HepG2 (cell line): Measurements from ENCODE around the gene RAD17. TPM values are rescaled to one million over a fixed set of nuclear protein-coding genes. Genes with fewer than 3 reads are reported as not detected.

Experiments used
- CC2D1A ChIP-seq: sonication (generic); formaldehyde crosslinking; IDR thresholded peaks from 2 replicates; pipeline ENCODE4 v1.8.1; 2023; ENCODE audit warnings: mild to moderate bottlenecking, missing genetic modification reagents
- CTCF ChIP-seq: sonication (generic); formaldehyde crosslinking; IDR thresholded peaks from 2 replicates; pipeline ENCODE4 v1.5.0; 2020; ENCODE audit warnings: mild to moderate bottlenecking, missing genetic modification reagents, moderate library complexity
- DMAP1 ChIP-seq: IDR thresholded peaks from 2 replicates; pipeline ENCODE4 v1.6.1; 2016
- HMGXB4 ChIP-seq, 2 experiments: sonication (generic) in 1 of 2; formaldehyde crosslinking in 1 of 2; IDR thresholded peaks; 2 replicates each; pipeline versions ENCODE4 v1.4.0 to v1.6.1; 2018 to 2020; ENCODE audit warnings: missing genetic modification reagents in 2 of 2, borderline replicate concordance in 1 of 2, low read depth in 1 of 2, mild to moderate bottlenecking in 1 of 2, missing biosample characterization in 1 of 2
- HNRNPK ChIP-seq: fragments of 200-400 bp; formaldehyde crosslinking; IDR thresholded peaks from 2 replicates; pipeline ENCODE4 v1.6.1; 2018; ENCODE audit warnings: low read length, low read depth, moderate library complexity, mild to moderate bottlenecking; ENCODE audit not compliant: poor library complexity, severe bottlenecking
- MYC ChIP-seq: sonication (generic); formaldehyde crosslinking; IDR thresholded peaks from 2 replicates; pipeline ENCODE4 v1.9.0; 2021; ENCODE audit warnings: missing genetic modification reagents, borderline replicate concordance
- NBN ChIP-seq: fragments of 450-650 bp; conservative IDR thresholded peaks from 2 replicates; pipeline ENCODE4 v1.6.1; 2017
- PAWR ChIP-seq: sonication (generic); formaldehyde crosslinking; IDR thresholded peaks from 2 replicates; pipeline ENCODE4 v1.4.0; 2020; ENCODE audit warnings: missing genetic modification reagents, mild to moderate bottlenecking, borderline replicate concordance
- PCBP1 ChIP-seq: fragments of 200-400 bp; formaldehyde crosslinking; IDR thresholded peaks from 2 replicates; pipeline ENCODE4 v1.6.1; 2017; ENCODE audit warnings: mild to moderate bottlenecking, low read depth, low read length, borderline replicate concordance
- POGK ChIP-seq: sonication (generic); formaldehyde crosslinking; conservative IDR thresholded peaks from 2 replicates; pipeline ENCODE4 v1.8.0; 2022; ENCODE audit warnings: mild to moderate bottlenecking, moderate library complexity, missing genetic modification reagents
- PREB ChIP-seq: sonication (generic); formaldehyde crosslinking; IDR thresholded peaks from 2 replicates; pipeline ENCODE4 v1.4.0; 2020; ENCODE audit warnings: missing genetic modification reagents
- ZBED4 ChIP-seq: sonication (generic); formaldehyde crosslinking; IDR thresholded peaks from 2 replicates; pipeline ENCODE4 v1.4.0; 2020; ENCODE audit warnings: missing genetic modification reagents, borderline replicate concordance
- ZBTB33 ChIP-seq: sonication (generic); formaldehyde crosslinking; IDR thresholded peaks from 2 replicates; pipeline ENCODE4 v1.4.0; 2020; ENCODE audit warnings: missing genetic modification reagents
- ZFY ChIP-seq: sonication (generic); formaldehyde crosslinking; IDR thresholded peaks from 2 replicates; pipeline ENCODE4 v1.4.0; 2020; ENCODE audit warnings: missing genetic modification reagents
- ZNF672 ChIP-seq: sonication (generic); formaldehyde crosslinking; IDR thresholded peaks from 2 replicates; pipeline ENCODE4 v1.8.1; 2022; ENCODE audit warnings: missing genetic modification reagents
- polyA plus RNA-seq, 8 experiments: library from polyadenylated mRNA; depleted of rRNA in 3 of 8; stranded (reverse) in 7 of 8; unstranded in 1 of 8; fragments of >200 nt; fragmentation: Illumina TruSeq in 4 of 8; extraction: Trizol in 4 of 8; gene quantifications; 2 replicates each; pipeline versions ENCODE4 v1.2.1 to v1.2.3, GENCODE V29; 2011 to 2016; ENCODE audit warnings: low read depth in 4 of 8, missing spikeins in 1 of 8, mixed read lengths in 1 of 8; ENCODE audit not compliant: insufficient read depth in 1 of 8
- total RNA-seq, 5 experiments: library from RNA; depleted of rRNA; stranded (reverse); fragments of >200 nt; fragmentation: Illumina TruSeq; extraction: Trizol; gene quantifications; 2 replicates each; pipeline ENCODE4 v1.2.3, GENCODE V29; 2016; ENCODE audit warnings: low read depth in 1 of 5

Gene RAD17
- total and polyA plus RNA-seq, 2 of the 13 experiments (the other 11 are each of a cell fraction or from before 2014, with no cell fraction given), result 24.0 to 25.9 TPM

- TF ChIP-seq ZBED4 (peak; percentile 98), PAWR (CRISPR knock-in tag) (no peak), ZBTB33 (no peak), CTCF (peak; percentile 90), PCBP1 (no peak), ZNF672 (CRISPR knock-in tag) (0 out of 2 replicates have a peak, but pooled peaks have one; percentile 41), HMGXB4 (CRISPR knock-in tag; IDR thresholded peaks at IDR 0.05; ENCODE audit: borderline replicate concordance in 1 of 2, low read depth in 1 of 2) (peak; percentile 10 to 82), MYC (CRISPR knock-in tag) (peak; percentile 86), DMAP1 (CRISPR knock-in tag) (peak; percentile 52; the same call in 1 of the 2 replicates), PREB (CRISPR knock-in tag) (no peak), NBN (no peak), HNRNPK (peak; percentile 55), CC2D1A (CRISPR knock-in tag) (no peak), ZFY (CRISPR knock-in tag) (peak; percentile 84), POGK (CRISPR knock-in tag) (peak; percentile 75)
Measured at GRCh38 chr5:69414885-69415583, 45.4 kb downstream of the RAD17 start, which contains the start of gene MARVELD2 (continued).
